ENCODE data around the gene AQP3. TPM values are rescaled to one million over a fixed set of nuclear protein-coding genes. Genes with fewer than 3 reads are reported as not detected.

The AQP3 gene
- total and polyA plus RNA-seq, 9 of the 15 experiments (the other 6 are each of a cell fraction or from before 2014, with no cell fraction given): 4.2 to 31.5 (median 17.6) TPM

DNA sequence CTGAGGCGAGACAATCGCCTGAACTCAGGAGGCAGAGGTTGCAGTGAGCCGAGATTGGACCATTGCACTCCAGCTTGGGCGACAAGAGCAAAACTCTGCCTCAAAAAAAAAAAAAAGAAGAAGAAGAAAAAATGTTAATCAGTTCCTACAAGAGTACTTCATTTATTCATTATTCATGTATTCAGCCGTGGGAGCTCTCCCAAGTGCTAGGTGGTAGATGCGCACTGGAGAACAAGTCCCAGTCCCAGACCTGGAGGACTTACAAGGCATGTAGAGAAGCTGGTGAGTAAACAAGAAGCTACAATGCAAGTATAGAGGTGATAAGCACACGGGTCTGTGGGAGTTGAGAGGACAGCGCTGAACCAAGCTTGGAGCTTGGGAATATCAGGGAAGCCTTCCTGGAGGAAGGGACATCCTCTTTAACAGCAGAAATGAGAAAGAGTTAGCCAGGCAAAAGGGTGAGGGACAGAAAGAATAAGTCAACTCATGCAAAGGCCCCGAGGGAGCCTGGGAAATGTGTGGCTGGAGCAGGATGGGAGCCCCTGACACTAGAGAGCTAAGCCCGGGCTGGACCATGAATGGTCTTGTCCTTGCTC lies 27.6 kb downstream of the AQP3 start:
- Histone ChIP-seq H4K20me1 (replicated peaks; ENCODE audit: control insufficient read depth, insufficient read depth, low read length) (no peaks in the 10 kb centered on the region), H3K79me2 (ENCODE audit: control insufficient read depth, insufficient read depth, low read length) (no peaks in the 10 kb centered on the region), H3K9me3 (replicated peaks; ENCODE audit: control insufficient read depth, insufficient read depth, low read depth, low read length) (no peaks in the 10 kb centered on the region), H3K27me3 (ENCODE audit: control insufficient read depth in 2 of 2, insufficient read depth in 2 of 2, low read length in 2 of 2) (no peaks in the 10 kb centered on the region), H3K4me3 (no peak overlapping the region), H3K4me1 (replicated peaks in 1 of 2; ENCODE audit: control insufficient read depth in 2 of 2, insufficient read depth in 2 of 2, low read length in 2 of 2) (peaks cover 10 to 22% of the 10 kb centered on the region in 2 experiments; a peak in 4 of 5 replicates), H3K9ac (ENCODE audit: insufficient read depth in 1 of 2, low read depth in 2 of 2, low read length in 2 of 2) (no peak overlapping the region), H3K4me2 (ENCODE audit: insufficient read depth, low read length) (no peak overlapping the region), H3K36me3 (ENCODE audit: control insufficient read depth, insufficient read depth, low read length) (no peaks in the 10 kb centered on the region), H2AFZ (ENCODE audit: low read depth, low read length) (peak overlapping the region; percentile 63), H3K9me1 (ENCODE audit: control insufficient read depth, insufficient read depth, low read length) (no peaks in the 10 kb centered on the region), H3K27ac (ENCODE audit: extremely low read depth, low read depth, low read length) (no peak overlapping the region)
- TF ChIP-seq ZNF436 (CRISPR knock-in tag; IDR thresholded peaks at IDR 0.05) (peak; percentile 66; the same call in 1 of the 2 replicates), ZFP36 (IDR thresholded peaks at IDR 0.05; ENCODE audit: low read depth, low read length, partially characterized antibody) (peak; percentile 96), NFXL1 (CRISPR knock-in tag; IDR thresholded peaks at IDR 0.05) (no peak)
- ChIA-PET POLR2A (interaction anchor here (0.7 kb wide), 1 partner anchor 16 kb away, joined by 3 read pairs; no protein-coding TSS in a partner anchor), CTCF (ENCODE audit: low intra/inter-chr PET ratio) (no interaction called here)
- no peak for DNase-seq (ENCODE audit: extremely low read depth in 1 of 4, low spot score in 3 of 4)
- no peak for ATAC-seq
- no peak for FAIRE-seq
- intact Hi-C loops (cut with micrococcal nuclease): loop anchor here (5.0 kb wide), 1 partner anchor 32 kb away; no protein-coding TSS in a partner anchor
- no TSS peak for BruUV-seq (replicated peaks)
- WGBS (ENCODE audit: insufficient coverage, low coverage, missing lambda C conversion rate): 39% methylated on average over 7 of the region's 10 CpGs
- in situ Hi-C loops (cut with MboI): no loop called here

DNA sequence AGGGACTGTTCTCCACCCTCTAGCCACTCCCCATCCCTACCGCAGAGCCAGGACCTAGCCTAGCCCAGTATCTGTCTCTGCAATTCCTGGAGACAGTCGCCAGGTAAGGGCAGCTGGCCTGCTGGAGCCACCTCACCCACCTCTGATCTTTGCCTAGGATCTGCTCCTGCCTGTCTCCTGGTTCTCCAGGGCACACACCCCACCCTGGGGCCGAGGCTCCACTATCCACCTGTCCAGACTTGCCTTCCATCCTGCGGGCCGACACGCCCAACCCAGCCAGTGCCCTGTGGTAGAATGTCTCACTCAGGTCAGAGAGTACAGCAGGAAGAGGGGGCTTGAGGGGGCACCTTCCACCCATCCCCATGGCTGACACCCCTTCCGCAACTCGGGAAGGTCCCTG lies 29.3 kb downstream of the AQP3 start:
- BruUV-seq (replicated peaks): no TSS peak
- no peaks in the 10 kb centered on the region for H4K20me1 ChIP-seq (replicated peaks; ENCODE audit: control insufficient read depth, insufficient read depth, low read length)
- no peak overlapping the region for H2AFZ ChIP-seq (ENCODE audit: low read depth, low read length)
- no peaks in the 10 kb centered on the region for H3K9me3 ChIP-seq (replicated peaks; ENCODE audit: control insufficient read depth, insufficient read depth, low read depth, low read length)
- H3K4me1 ChIP-seq (replicated peaks in 1 of 2; ENCODE audit: control insufficient read depth in 2 of 2, insufficient read depth in 2 of 2, low read length in 2 of 2): peaks cover 19 to 32% of the 10 kb centered on the region in 2 experiments; a peak in 4 of 5 replicates
- CTCF ChIA-PET (ENCODE audit: low intra/inter-chr PET ratio): no interaction called here
- H3K9ac ChIP-seq (ENCODE audit: insufficient read depth in 1 of 2, low read depth in 2 of 2, low read length in 2 of 2): peak overlapping the region in 1 of 2 experiments; percentile 26; a peak in 2 of 4 replicates
- H3K4me2 ChIP-seq (ENCODE audit: insufficient read depth, low read length): no peak overlapping the region
- no peak overlapping the region for H3K4me3 ChIP-seq
- no peaks in the 10 kb centered on the region for H3K79me2 ChIP-seq (ENCODE audit: control insufficient read depth, insufficient read depth, low read length)
- DNase-seq (ENCODE audit: extremely low read depth in 1 of 4, low spot score in 3 of 4): no peak
- H3K36me3 ChIP-seq (ENCODE audit: control insufficient read depth, insufficient read depth, low read length): no peaks in the 10 kb centered on the region
- 48% methylated on average over 5 of the region's 8 CpGs for WGBS (ENCODE audit: insufficient coverage, low coverage, missing lambda C conversion rate)
- in situ Hi-C loops (cut with MboI): no loop called here
- H3K27me3 ChIP-seq (ENCODE audit: control insufficient read depth in 2 of 2, insufficient read depth in 2 of 2, low read length in 2 of 2): no peaks in the 10 kb centered on the region
- intact Hi-C loops (cut with micrococcal nuclease): loop anchor here (5.0 kb wide), 1 partner anchor 34 kb away; no protein-coding TSS in a partner anchor
- FAIRE-seq: no peak
- H3K27ac ChIP-seq (ENCODE audit: extremely low read depth, low read depth, low read length): no peak overlapping the region
- POLR2A ChIA-PET: interaction anchor here (0.6 kb wide), 1 partner anchor 480 kb away, joined by 3 read pairs; no protein-coding TSS in a partner anchor
- no peak for ATAC-seq
- H3K9me1 ChIP-seq (ENCODE audit: control insufficient read depth, insufficient read depth, low read length): no peaks in the 10 kb centered on the region
- TF ChIP-seq ZBTB33 (CRISPR knock-in tag; IDR thresholded peaks at IDR 0.05) (no peak), HDAC1 (IDR thresholded peaks at IDR 0.05) (no peak), BMI1 (IDR thresholded peaks at IDR 0.05; ENCODE audit: low read length) (no peak), SMARCC2 (IDR thresholded peaks at IDR 0.05; ENCODE audit: low read depth) (no peak), ZNF655 (CRISPR knock-in tag; IDR thresholded peaks at IDR 0.05) (no peak), GTF2B (IDR thresholded peaks at IDR 0.05; ENCODE audit: extremely low read depth, insufficient read length) (no peak), ZC3H8 (IDR thresholded peaks at IDR 0.05) (no peak), ZNF23 (CRISPR knock-in tag; IDR thresholded peaks at IDR 0.05) (no peak), SIRT6 (IDR thresholded peaks at IDR 0.05; ENCODE audit: low read depth, low read length) (no peak)

Measured in K562 (cell line).